ENCODE measurements around the gene DYNC2I2.
"Not testable (repeated sequence)": the region's sequence is repeated elsewhere in the genome, so short reads cannot be mapped to it uniquely, and the experiment has no call there.

DYNC2I2 gene

DNA sequence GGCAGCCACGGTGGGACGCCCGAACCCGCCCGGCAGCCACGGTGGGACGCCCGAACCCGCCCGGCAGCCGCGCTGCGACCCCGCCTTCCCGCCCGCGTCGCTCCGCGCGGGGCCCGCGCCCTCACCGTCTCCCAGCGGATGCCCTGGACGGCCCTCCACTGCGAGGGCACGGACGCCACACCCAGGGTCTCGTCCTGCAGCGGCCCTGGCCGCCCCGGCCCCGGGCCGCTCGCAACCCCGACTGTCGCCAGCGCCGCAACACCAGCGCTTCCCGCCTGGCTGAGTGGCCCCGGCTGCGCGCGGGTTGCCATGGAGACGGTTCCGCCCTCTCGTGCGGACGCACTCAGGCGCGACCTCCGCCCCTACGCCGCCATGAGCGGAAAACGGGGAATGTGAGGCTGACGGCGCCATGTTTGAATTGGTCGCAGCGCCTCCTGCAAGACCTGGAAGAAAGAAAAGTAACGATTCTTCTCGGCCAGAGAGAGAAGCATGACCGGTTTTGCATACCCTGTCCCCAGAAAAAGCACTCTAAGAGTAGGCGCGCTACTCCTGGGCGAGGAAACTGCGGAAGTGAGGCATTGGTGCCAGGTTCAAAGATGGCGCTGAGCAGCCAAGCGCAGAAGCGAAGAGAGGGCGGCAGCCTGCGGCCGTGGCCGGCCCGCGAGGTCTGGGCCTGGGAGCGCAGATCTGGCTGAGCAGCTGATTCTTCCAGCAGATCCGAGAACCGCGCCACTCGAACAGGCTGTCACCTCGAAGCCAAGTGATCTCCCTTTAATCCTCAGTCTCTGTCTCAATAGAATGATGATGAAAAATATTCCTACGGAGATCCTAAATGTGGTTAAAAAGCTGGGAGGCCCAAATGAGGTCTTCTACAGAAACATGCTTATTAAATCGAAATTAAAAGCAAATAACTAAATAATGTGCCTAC is at the start of gene DYNC2I2:
Gene DYNC2I2 (minus strand): TSS at position 432 of the 928 bp plus-strand sequence. CDS start 121 bp downstream, at position 311.
- DNase-seq, result peak; percentile 95

DNA sequence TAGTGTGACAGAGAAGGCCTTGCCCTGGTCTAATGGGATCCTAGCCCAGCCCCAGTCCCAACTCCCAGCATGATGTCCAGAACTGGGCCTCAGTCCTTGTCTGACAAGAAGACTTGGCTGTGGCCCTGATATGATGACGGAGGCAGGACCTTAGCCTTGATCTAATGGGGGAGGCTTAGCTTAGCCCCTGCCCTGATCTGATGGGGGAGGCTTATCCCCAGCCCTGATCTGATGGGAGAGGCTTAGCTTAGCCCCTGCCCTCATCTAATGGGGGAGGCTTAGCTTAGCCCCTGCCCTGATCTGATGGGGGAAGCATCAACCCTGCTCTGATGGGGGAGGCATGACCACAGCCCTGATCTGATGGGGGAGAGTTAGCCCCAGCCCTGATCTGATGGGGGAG is 49.4 kb upstream of the DYNC2I2 start:
- DNase-seq, result no peak

DNA sequence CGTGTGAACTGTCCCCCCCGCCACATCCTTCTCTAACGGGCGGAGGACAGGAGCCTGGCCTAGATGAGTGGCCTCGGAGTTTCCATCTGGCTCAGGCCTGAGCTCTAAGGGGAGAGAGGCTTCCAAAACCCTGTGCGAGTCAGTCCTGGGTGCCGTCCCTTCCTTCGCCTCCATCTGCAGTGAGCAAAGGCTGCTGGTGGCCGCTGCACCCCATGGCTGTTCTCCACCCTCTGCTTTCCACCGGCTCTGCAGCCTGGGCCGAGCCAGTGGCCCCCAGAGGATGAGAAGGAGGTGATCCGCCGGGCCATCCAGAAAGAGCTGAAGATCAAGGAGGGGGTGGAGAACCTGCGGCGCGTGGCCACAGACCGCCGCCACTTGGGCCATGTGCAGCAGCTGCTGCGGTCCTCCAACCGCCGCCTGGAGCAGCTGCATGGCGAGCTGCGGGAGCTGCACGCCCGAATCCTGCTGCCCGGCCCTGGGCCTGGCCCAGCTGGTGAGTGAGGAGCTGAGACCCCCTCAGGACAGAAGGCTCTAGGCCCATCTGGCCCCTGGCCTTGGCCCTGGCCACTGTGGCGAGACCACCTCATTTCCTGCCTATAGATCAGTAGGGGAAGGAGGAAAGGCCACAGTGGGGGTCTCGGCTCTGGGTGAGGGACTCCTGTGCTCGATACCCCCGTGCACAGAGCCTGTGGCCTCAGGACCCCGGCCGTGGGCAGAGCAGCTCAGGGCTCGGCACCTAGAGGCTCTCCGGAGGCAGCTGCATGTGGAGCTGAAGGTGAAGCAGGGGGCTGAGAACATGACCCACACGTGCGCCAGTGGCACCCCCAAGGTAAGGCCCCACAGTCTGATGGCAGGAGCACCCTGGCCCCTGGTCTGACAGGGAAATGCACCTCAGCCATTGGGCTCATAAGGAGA is 48.7 kb upstream of the DYNC2I2 start:
- no peak for DNase-seq

DNA sequence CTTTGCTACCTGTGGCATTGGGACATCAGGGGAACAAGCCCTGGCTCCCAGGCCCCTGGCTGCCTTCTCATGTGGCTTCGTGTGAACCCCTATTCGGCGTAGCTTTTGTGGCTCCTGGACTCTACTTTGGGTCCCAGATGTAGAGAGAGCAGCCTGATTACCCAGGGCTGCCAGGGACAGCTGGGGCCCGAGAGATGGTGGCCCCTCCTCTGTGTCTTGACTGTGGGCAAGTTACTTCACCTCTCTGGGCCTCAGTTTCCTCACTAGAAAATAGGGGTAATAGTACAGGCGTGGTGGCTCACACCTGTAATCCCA is 47.7 kb upstream of the DYNC2I2 start:
- no peak for DNase-seq

DNA sequence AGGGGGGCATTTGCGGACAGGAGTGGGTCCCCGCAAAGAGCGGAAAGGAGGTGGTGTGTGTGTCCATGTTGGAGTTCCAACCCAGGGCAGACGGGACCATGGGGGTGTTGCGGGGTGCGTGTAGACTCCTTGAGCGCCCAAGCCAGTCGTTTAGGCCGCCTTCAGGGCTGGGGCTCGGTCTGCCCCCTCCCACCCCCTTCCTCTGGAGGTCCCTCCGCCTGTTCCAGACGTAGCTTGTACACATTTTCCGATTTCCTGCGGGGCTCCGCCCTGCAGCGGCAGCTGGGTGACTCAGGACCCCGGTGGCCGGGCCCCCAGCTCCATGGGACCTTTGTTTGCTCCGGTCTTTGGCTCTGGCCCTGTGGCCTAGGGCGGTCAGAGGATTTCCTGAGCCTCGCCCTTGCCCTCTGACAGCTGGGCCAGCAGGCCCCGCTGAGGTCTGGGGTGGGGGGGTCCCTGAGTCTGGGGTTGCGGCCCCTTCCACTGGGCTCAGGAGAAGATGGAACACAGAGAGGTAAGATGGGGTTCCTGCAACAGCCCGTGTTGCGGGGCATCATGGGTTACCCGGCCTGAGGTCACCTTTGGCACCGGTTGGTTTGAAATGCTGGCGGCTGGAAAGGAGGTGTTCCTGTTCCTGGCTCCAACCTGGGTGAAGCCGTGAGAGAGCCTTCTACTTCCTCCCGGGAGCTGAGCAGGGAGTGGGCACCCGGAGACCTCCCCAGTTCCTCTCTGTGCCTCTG is 47.1 kb upstream of the DYNC2I2 start:
- no peak for DNase-seq

DNA sequence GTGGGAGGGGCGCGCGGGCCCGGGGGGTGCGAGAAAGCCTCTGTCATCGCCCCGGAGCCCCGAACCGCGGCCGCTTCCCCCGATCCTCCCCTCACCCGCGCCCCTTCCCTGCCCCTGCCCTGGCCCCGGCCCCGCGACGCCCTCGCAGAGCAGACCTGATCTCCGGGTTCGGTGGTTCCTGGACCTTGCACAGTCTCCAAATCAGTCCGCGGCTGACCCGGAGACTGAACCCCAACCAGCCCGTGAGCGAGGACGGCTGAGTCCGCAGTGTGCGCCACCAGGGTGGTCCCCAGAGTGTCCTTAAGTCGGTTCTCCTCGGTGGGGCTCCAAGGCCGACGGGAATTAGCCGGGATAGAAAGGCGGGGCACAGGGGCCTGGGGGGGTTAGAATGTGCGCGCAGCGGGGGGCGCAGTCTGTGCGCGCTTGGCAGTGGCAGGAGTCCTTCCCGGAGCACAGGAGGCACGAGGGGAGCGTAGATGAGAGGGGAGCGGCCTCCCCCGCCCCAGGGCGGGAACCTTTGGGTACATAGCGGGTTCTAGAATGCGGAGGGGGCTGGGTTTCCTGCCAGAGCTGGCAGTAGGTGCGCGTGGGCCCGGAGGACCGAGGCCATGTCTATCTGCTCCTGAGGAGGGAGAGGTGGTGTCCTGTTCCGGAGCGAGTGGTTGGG is 46.4 kb upstream of the DYNC2I2 start:
- DNase-seq, result peak; percentile 20

DNA sequence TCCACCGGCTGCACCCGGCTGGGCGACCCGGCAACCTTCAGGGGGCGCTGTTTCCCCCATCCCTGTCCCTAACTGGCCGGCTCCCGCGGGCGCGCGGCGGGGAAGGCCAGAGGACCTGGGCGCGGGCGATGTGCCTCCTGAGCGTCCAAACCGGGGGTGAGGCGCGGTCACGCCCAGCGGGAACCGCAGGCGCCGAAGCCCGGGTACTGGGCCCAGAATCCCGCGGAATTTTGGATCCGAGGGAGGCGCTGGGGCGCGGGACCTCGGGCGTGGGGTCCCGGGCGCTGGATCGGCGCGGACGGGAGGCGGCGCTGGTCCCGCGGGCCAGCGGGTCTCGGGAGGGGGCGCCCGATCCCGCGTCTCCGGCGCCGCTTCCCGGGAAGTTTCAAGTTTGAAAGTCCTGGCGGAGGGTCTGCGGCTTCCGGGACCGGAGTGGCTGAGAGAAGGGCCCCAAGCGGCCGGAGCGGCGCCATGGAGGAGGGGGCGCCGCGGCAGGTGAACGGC is 45.9 kb upstream of the DYNC2I2 start, which contains the start of gene PKN3:
Gene PKN3 (plus strand): TSS at position 59 of the 504 bp plus-strand sequence. CDS start 413 bp downstream, at position 472.
- peak; percentile 77 for DNase-seq

DNA sequence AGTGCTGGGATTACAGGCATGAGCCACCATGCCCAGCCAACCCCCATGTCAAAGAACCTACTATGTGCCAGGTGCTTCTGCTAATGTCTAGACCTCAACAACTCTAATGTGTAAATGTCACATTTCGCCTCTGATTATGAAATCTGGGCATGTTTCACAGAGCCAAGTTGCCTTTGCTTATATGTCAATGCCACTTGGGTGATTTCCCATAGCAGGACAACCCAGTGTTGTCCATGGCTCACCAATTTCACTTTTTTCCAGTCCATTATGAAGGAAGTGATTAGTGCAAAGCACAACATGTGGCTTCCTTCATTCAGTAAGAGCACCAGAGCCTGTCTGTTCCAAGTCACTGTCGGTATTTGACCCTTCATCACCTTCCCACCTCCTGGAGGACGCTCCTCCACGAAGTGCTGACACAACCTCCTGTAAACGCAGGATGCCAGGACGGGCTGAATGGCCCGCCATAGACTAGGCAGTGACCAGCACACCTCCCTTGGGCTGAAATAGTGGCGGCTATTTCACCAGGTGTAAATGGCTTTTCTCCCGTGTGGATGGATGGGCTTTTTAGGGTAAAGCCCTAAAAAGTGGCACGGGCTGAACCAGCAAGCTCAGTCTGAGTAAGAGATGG is 44.7 kb upstream of the DYNC2I2 start:
- no peak for DNase-seq

DNA sequence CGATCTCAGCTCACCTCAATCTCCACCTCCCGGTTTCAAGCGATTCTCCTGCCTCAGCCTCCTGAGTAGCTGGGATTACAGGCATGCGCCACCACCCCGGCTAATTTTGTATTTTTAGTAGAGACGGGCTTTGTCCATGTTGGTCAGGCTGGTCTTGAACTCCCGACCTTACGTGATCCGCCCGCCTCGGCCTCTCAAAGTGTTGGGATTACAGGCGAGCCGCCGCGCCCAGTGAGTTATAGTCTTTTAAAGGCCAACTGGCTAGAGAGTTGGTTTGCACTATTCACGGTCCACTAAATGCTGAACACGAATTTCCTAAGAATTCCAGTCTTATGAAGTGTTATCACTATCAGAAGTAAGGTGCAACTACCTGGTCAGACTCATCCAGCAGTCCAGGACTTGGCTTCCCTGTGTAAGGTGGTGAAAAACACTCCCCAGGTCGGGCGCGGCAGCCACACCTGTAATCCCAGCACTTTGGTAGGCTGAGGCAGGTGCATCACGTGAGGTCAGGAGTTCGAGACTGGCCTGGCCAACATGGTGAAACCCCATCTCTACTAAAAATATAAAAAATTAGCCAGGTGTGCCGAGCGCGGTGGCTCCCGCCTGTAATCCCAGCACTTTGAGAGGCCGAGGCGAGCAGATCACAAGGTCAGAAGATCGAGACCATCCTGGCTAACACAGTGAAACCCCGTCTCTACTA is 42.6 kb upstream of the DYNC2I2 start:
- not testable (repeated sequence) for DNase-seq

DNA sequence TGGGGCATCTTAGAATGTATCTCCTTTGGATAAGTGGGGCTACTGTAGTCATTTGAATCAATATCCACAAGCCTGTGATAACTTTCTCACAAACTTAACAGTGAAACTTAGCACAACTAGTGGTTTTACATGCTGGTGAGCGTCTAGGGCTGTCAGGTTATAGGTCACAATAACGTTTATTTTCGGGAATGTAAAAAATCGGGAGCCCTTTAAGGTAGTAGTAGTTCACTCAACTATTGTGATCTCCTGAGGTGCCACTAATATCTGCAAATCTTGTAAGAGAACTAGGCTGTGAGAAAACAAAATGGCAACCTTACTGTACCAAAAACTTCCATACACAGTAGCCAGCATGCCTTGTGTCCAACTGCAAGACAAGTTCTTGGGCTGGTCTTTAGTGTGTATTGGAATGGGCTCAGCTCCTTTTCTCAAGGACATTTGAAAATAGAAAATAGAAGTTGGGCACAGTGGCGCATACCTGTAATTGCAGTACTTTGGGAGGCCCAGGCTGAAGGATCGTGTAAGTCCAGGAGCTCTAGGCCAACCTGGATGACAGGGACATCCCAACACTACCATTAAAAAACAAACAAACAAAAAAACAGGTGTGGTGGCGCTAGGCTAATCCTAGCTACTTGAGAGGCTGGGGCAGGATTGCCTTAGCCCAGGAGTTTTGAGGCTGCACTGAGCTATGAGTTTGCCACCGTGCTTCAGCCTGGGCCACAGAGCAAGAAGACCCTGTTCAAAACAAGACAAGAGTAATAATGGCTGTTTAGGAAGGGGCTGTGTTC is 40.5 kb upstream of the DYNC2I2 start:
- no peak for DNase-seq

DNA sequence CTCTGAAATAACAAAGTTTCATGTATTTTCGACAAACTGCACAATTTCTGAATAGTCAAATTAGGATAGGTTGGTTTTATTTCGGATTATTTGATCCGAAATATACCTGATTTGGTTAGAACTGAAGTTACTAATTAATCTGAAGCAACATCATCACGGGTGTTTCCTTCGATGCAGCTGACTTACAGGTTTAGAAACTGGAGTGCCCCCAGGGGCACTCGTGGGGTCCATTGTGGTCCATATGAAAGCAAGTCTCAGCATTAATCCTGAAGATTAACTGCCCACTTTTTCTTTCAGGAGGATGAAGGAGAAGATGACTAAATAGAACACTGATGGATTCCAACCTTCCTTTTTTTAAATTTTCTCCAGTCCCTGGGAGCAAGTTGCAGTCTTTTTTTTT is 37.7 kb upstream of the DYNC2I2 start:
- DNase-seq, result no peak

DNA sequence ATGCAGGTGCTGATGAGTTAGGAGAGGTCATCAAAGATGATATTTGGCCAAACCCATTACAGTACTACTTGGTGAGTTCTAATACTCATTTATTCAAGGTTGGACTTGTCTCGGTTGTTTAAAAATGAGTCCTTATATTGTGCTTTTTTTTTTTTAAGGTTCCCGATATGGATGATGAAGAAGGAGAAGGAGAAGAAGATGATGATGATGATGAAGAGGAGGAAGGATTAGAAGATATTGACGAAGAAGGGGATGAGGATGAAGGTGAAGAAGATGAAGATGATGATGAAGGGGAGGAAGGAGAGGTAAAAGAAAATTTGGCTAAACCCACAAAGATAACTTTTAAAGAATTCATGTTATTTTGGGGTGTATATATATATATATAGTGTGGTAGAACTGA is 37.1 kb upstream of the DYNC2I2 start:
- not testable (repeated sequence) for DNase-seq

DNA sequence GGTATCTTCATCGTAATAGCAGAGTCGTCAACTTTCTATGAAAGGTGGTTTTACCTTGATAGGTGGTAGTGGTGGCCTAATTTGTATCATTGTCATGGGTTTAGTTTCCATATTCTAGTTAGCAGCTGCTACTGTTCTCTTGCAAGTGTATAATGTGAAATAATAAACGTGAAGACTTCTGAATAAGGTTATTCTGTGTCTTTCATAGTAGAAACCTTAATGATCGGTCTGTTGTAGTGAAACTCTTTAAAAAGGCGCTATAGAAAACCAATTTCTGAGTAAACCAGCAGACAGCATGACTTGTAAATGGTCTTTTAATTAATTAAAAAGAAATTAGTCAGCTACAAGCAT is 34.0 kb upstream of the DYNC2I2 start:
- DNase-seq, result no peak

DNA sequence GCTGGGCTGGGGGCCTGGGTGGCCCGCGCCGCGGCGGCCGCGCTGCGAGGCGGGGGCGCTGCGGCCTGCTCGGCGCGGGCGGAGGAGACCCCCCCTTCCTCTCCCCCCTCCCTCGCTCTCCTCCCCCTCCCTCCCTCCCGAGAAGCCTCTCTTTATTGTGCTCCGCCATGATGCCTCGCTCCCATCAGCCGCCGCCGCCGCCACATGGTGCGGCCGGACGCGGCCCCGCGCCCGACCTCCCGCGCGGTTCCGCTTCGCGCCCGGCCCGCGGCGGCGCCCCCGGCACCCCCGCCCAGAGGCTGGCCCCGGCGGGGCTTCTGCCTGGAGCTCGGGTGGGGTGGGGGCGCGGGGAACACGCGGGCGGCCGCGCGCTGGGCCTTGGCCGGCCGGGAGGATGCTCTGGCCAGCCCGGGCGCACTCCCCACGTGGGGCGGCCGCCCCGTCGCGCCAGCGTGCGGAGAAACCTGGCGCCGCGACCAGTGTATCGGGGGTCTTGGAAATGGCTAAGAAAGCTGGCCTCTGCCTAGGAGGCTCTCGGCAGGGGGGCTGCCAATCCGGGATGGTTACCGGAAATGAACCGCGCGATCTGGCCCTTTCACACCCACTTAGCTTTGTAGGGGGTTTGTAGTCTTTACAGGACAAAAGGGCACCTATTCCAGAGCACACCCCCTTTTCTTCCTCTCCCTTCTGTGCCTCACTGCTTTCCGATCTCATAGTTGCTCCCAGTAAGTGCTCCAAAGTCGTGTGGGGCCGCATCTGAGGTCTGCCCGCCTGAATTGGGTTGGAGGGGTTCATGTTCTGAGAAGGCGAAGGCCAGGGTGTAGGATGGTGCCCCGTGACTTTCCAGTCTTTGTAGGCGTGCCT is 33.4 kb upstream of the DYNC2I2 start:
- peak; percentile 47 for DNase-seq

DNA sequence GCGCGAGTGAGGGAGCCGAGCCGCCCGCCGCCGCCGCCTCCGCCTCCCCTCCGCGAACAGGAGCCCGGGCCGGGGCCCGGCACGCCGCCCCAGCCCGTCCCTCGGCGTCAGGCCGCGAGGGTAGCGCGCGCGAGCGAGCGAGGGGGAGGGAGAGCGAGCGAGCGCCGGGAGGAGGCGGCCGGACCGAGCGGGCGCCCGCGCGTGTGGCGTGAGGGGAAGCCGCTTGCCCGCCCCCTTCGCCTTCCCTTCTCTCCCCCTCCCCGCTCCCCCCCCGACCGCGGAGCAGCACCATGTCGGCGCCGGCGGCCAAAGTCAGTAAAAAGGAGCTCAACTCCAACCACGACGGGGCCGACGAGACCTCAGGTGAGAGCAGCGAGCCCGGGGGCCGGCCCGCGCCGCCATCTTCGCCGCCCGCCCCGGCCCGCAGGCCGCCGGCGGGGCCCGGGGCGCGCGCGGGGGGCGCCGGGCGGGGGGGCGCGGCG is 32.7 kb upstream of the DYNC2I2 start:
- DNase-seq, result peak; percentile 31

DNA sequence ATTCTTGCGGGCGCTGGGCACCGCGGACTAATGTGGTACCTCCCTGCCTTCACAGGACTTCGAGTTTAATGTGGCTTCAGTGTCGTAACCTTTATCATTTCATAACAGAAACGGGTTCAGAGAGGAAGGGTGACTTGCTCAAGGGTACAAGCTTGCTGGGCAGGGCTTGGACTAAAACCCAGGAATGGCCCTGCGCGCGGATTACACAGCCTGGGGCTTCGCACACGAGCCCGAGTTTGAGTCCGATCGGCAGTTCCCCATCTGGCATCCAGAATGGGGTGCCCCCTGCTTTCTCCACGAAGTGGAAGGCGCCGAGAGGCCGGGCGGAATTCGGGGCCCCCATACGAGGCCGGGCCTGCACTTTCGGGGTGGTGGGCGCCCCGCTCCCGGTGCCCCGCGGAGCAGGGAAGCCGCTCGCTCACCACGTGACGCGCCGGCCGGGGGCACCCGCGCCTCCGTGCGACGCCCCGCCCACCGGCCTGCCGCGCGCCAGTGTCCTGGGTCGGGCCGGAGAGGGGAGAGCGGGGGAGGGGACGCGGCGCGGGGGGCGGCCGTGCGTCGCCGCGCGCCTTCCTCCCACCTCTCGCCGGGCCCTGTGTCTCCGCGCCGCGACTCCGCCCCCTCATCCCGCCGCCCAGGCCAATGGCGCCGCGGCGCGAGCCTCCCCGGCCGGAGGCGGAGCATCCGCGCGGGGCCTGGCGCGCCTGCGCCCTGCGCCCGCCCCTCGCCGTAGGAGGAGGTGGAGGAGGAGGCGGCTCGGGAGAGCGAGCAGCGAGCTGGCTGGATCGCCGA is 32.0 kb upstream of the DYNC2I2 start, which contains the start of gene SET:
Gene SET (plus strand): TSS at position 722 of the 792 bp plus-strand sequence. CDS start 361 bp downstream, outside the sequence.
- peak; percentile 81 for DNase-seq

DNA sequence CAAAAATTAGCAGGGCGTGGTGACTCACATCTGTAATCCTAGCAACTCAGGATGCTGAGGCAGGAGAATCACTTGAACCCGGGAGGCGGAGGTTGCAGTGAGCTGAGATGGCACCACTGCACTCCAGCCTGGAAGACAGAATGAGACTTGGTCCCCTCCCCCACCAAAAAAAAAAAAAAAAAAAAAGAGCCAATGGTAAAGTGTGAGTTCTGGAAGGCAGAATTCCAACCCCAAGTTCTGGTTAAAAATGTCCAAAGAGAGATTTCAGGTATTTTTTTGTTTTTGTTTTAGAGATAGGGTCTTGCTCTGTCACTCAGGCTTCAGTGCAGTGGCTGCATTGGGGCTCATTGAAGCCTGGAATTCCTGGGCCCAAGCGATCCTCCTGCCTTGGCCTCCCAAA is 30.8 kb upstream of the DYNC2I2 start:
- DNase-seq, result no peak

All from activated T-cell treated with anti-CD3 and anti-CD28 coated beads for 4 hours (primary cell).